ENCODE results near the gene RPL23. TPM values are rescaled to one million over a fixed set of nuclear protein-coding genes. Genes with fewer than 3 reads are reported as not detected.

The RPL23 gene
- total RNA-seq, 2 donors from 2014 or later = 1,179 to 1,230 TPM

DNA sequence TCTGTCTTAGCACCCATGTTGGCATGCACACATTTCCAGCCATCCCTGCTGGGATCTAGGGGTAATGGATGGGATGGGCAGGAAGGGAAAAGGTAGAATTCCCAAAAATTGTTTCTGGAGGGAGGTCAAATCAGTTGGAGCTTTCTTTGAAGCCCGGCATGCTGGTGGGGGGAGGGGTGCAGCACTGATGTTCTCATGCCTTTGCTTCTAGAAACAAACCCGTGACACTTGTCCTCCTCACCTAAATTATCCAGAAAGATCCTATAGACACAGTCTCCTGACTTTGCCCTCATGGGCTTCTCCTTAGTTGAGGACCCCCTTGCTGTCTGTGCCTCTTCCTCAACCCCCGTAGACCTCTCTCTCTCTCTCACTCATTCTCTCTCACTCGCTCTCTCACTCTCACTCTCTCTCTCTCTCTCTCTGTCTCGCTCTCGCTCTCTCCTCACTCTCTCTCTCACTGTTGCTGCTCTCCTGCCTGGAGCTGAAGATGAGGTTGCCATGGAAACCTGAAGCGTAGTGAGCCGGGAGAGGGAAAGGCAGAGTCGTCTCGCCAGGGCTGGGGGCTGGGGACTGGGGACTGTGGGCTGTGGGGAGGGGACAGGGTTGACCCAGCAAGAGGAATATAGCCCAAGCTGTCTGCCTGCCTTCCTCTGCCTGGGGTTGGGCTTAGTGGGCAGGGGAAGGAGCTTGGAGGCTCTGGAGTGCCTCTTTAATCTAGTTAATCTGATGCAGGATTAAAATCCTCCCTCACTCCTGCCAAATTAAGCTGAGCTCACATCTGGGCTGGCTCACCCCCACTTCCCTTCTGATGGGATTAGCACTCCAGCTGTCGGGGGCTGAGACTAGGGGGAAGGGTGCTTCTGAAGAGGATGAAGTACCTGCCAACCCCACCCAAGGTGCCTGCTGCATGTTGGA, 32.5 kb upstream of the RPL23 start:
- intact Hi-C loops (cut with DNase I) = no loop called here
- no peak for DNase-seq (ENCODE audit: low spot score)

DNA sequence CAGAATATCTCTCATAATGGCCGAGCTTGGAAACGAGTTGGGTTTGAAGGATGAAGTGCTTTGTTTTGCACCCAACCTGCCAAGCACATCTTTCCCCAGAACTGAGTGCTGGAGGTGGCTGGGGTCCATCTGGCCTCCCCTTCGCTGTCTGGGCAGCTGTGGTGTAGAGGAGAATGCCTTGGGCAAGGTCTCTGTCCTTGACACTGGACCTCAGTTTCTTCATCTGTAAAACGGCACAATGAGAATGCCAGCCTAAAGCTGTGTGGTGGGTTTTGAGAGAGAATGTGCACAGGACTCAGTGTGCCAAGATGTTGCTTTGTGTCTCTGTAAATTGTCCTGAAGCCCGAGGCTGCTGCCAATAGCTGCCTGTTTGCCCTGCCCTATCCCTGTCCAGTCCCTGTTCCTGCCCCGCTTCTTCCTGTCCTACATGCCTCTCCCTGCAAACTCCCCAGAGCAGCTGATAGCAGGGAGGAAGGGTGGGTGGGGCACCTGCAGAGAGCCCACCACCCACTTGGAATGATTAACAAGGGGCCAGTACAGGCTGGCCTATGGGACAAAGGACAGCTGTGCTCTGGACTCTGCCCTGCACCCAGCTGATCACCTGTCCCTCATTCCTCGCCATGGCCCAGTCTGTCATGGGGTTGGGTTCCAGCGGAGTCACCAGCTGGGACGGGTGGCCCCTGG, 31.7 kb upstream of the RPL23 start:
- intact Hi-C loops (cut with DNase I) = no loop called here
- DNase-seq (ENCODE audit: low spot score) = no peak

DNA sequence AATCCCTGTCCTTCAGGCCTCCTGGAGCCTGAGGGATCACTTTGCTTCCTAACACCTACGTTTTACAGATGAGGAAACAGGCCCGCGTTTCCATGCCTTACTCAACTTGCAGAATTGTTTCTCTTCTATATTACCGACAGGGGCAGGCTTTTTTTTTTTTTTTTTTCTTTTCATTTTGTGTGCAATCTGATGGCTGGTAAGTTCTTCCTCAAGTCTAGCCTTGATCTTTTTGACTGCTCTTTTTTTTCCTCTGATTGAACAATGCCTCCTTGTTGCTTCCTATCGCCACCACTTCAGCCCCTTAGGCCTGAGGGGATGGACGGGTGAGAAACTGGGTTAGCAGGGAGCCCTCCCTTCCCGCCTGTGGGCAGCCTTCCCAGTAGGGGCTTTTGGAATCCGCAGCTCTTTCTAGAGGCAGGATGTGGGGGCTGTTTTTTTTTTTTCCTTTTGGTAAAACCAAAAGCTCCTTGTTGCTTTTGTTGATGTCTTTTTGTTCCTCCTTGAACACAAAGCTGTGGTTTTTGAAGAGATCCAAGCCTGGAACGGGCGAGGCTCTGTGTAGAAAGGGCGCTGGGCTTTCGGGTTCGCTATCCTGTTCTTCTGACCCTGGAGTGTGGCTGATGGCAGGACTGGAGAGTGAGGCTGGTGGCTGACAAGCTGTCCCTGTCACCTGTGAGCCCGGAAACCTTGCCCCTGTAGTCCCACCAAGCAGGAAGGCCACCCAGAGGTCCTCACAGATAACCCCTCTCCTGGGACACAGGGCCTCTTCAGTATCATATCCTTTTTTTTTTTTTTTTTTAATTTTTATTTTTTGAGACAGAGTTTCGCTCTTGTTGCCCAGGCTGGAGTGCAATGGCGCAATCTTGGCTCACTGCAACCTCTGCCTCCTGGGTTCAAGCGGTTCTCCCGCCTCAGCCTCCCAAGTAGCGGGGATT, 30.3 kb upstream of the RPL23 start:
- intact Hi-C loops (cut with DNase I) = no loop called here
- no peak for DNase-seq (ENCODE audit: low spot score)

DNA sequence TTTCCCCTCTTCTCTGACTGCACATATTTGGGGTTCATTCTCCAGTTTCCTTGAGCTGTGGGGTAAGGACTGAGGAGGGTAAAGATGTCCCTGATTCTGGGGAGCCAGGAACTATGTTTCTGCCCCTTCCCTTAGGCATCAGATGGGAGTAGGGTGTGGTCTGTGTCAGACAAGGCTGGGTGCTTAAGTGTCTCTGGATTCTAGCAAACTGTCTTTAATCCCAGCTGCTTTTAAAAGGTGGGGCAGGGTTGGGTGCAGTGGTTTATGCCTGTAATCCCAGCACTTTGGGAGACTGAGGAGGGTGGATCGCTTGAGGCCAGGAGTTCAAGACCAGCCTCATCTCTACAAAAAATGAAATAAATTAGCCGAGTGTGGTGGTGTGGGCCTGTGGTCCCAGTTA, 29.3 kb upstream of the RPL23 start:
- intact Hi-C loops (cut with DNase I) = no loop called here

DNA sequence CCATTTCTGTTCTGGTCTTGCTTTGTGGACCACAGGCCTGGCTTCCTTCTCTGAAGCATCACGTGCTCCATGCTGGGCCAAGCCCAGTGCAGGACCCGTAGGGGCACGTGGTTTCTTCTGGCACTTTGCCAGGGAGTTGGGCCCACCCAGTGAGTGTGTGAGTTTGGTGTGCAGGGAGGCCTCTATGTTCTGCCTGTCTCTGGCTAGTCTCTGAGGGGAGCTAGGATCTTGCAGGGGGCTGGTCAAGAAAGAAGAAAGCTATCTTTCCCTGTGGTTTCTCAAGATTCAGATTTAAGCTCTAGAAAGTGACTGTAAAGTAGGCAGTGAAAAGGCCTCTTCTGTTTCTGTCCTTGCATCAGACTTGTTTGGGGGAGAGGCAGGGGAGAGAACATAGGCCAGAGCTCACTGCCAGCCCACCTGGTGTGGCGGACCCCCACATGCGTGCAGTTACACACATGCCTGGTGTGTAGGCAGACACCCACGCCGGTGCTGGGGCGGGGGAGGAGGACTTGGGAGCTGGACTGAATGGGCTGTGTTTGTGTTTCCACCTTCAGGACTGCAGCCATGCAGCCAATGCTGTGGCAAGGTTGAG, 28.2 kb upstream of the RPL23 start:
- DNase-seq (ENCODE audit: low spot score) = peak; percentile 90
- intact Hi-C loops (cut with DNase I) = no loop called here

More for the DNA sequence above, 29.3 kb upstream of the RPL23 start:
- DNase-seq (ENCODE audit: low spot score) = no peak

DNA sequence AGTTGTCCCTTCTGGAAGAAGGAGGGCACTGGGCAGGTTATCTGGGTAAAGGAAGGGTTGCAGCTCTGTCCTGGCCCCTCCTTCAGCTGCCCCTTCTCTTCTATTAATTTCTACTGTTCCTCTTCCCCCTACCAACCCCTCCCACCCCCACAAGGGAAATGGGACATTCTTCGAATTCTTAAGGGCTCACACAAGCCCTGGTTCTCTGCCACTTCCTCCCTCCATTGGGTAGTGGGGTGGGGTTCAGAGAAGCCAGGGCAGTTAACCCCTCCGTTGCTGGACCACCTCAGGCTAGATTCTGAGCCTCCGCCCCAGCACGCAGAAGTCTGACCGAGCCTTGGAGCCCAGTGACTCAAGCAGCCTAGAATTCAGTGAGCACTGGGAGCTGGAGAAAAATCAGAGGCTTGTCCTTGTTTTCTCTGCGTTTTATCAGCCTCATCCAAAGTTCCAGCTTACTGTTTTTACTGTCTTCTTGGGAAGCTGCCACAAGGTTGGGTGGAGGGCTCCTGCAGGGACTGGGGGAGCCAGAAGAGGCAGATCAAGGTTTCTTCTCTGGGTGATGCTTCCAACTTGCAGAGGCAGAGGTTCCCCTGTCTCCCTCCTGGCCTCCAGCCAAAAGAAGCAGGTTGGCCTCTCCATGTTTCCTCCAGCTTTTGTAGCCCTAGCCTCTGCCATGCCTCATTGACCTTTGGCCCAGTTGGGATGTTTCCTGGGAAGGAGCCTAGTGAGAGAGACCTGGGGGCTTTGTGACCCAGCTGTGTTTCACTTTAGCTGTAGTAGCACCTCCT, 26.6 kb upstream of the RPL23 start:
- DNase-seq (ENCODE audit: low spot score) = no peak
- intact Hi-C loops (cut with DNase I) = no loop called here

DNA sequence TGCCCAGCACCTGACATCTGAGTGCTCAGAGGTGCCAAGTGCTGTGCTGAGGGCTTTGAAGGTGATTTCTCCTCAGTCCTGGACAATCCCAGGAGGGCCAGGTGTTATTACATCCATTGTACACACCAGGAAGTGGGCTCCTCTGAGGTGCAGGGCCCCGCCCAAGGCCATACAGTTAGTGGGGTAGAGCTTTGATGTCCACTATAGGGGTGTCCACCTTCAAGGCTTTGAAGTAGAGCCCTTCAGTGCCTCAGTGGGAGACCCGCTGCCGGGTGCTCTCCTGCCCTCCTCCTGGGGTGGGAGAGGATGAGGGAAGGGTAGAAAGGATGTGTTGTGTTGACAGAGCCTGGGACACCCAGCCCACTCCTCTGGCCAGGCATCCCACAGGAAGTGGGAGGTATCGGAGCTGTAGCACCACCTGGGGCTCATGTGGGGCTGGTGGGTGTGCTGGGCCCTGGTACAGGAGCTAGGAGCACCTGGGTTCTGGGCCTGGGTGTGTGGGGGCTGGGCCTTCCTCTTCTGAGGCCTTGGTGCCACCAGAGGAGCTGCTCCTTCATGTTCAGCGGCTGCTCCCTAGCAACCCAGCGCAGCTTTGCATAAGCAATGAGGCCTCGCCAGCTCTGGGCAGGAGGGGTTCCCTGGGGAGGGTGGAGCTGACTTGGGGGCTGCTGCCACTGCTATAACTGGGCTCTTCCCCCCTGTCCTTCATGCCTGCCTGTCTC, 23.8 kb upstream of the RPL23 start:
- intact Hi-C loops (cut with DNase I) = no loop called here
- DNase-seq (ENCODE audit: low spot score) = no peak

DNA sequence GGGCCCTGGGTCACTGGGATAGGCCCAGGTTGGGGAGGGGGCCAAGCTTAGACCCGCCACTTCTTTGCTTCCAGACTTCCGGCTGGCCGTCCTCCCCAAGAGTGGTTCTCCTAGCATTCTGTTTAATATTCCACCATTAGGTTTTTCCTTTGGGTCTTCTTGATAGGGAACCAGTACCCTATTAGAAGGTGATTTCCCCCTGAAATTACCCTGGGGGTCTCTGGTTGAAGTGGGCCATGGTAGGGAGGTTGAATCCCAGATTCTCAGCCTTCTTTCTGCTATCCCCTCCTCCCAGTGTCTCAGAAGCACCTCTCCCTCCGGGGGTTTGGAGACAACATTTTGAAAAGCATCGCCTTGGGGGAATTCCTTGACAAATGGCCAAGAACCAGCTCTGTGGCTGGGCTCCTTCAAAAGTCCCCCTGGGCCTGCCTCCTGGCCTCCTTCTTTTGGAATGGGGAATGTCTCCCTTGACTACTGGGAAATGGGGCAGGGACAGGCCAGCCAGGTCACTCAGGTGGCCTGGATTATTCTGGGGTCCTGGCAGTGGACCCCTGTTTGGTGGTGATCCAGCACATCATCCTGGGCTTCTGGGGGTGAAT, 22.1 kb upstream of the RPL23 start:
- no peak for DNase-seq (ENCODE audit: low spot score)
- intact Hi-C loops (cut with DNase I) = no loop called here

DNA sequence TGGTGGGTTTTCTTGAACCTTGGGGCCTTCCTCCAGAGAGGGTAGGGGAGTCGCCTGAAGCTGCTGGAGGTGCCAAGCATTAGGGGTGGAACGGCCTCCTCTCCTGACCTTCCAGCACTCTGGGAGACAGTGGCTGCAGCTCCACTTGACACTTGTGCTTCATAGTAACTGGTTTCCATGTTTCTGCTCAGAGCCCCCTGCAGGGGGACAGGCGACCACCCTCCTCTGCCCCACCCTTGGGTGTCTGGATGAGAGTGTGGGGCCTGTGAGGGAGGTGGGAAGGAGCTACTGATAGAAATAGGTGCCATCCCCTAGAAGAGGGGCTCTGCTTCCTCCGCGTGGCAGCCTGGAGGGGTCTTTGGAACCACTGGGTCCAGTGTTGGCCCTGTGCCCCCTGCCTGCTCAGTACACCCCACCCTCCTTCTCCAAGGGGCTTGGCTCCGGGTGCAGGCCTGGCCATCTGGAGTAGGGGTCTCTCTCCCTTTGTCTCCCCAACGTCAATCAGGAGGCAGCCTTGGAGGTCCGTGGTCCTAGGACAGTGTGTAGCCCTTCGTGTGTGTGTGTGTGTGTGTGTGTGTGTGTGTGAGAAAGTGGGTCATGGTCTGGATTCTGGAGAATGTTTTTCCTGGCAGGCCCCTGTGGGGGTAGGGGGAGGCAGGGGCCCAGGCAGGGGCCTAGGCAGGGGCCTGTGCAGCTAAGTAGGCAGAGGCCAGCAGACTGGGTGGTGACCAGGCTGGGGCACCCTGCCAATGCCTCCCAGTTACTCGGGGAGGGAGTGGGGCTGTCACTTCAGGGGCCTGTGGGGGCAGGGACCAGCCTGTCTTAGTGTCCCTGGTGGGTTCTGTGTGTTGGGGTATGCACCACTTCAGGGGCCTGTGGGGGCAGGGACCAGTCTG, 21.2 kb upstream of the RPL23 start:
- DNase-seq (ENCODE audit: low spot score) = no peak
- intact Hi-C loops (cut with DNase I) = loop anchor here in 1 of 2 donors (5.0 kb wide), 1 partner anchor 48 kb away; no protein-coding TSS in a partner anchor

DNA sequence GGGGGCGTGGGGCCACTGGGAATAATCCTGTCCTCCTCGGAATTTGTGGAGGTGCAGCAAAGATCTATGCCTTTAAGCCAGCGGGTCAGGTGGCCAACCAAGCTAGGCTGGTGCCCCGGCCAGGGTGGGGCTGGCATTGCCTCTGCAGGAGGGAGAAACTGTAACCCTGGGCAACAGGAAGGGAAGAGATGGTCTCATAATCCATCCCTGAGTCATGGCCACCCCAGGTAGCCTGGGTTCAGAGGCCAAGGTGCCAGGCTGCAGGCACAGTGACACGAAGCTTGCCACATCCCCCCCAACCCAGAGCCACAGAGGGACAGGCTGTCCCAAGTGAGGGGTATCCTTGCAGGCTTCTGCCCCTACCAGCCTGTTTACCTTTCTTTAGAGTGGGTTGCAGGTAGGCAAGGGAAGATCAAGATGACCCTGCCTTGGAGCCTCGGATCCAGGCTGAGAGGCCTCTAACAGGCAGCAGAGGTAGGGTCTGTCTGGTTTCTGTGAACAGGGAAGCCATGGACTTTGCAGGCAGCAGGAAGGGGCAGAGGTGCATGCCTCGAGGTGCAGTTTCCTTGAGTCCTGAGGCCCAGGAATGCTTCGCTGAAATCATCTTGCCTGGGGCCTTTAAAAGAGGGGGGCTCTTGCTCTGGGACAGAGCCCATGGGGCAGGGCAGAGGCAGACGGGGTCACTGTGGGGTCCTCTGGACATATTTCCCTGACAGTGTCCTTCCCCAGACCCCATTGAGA, 20.3 kb upstream of the RPL23 start:
- intact Hi-C loops (cut with DNase I) = loop anchor here in 1 of 2 donors (5.0 kb wide), 1 partner anchor 48 kb away; no protein-coding TSS in a partner anchor
- no peak for DNase-seq (ENCODE audit: low spot score)

DNA sequence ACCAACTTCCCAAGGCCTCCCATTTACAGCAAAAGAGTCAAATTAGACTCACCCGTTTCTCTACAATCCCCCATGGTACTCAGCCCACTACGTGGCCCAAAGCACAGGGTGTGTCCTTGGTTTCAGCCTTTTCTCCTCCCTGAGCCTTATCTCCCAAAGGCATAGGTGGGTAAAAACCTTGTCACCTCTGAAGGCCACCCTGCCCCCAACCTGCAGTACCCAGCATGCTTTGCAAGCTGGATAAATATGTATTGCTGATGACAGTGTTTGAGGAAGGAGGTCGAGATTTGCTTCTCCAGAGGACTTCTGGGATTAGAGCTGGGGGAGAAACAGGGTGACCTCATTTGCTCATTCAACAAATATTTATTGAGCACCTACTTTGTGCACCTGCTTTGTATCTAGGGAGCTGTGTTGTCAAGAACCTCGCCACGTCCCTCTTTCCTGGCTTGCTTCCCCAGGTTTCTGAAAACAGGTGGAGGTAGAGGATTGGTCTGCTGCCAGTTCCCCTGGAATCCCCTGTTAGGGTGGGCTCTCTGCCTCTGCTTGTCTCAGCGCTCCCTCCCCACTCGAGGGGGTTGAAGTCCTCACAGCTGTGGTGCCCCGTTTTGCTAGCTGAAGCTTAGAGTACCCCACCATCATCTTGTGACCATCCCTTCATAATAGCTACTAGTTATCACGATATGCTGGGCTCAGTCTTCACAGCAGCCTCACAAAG, 19.3 kb upstream of the RPL23 start:
- DNase-seq (ENCODE audit: low spot score) = no peak
- intact Hi-C loops (cut with DNase I) = loop anchor here in 1 of 2 donors (5.0 kb wide), 1 partner anchor 49 kb away; no protein-coding TSS in a partner anchor

DNA sequence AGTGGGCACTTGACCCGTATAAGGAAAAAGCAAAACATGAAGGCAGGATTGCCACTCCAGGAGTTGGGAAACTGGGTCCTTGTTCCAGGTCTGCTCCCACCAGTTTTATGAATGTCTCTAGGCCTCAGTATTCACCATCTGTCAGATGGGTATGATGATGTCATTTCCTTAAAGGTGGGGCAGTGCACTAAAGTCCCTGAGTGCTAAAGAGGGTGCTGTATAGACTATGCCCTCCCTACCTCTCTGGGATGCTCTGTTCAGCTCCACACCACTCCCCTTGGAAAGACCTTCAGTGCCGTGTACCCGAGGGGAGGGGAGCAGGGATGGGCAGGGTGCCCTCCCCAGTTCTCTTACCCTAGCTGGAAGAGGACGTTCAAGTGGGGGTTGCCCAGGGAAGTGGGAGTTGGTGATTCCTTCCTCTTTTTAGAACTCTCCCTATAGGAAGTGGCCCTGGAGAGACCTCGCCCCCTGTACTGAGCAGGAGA, 18.5 kb upstream of the RPL23 start:
- intact Hi-C loops (cut with DNase I) = loop anchor here in 1 of 2 donors (5.0 kb wide), 1 partner anchor 50 kb away; no protein-coding TSS in a partner anchor
- no peak for DNase-seq (ENCODE audit: low spot score)

DNA sequence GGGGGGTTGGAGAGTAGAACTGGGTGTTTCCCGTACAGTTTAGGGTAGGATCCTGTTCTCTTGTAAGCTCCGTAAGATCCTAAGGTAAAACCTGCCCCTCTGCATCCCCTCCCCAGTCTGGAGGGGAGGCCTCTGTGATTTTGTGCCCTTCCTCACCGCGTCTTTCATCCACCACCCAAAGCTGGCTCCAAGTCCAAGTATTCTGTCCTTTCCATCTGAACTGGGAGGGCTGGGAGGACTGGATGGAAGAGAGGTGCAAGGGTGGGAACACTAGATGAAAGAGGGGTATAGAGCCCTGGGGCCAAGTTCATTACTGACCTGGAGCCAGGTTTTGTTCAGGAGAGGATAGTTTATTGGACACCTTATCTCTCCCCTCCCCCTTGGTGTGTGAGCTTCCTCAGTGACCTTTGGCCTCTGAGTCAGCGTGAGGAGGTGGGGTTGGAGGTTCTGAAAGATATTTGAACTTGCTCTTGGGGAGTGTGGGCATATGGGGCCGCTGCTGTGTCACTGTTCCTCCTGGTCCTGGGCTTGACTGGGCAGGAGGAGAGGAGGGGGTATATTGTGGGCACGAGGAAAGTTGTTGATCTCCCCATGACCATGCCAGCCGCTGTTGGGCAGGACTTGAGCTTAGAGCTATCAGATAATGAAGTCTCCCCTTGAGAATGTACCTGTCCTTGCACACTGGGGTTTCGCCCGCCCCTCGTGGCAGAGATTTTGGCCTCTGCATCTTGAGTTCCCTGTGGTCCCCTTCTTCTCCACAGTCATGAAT, 17.9 kb upstream of the RPL23 start:
- DNase-seq (ENCODE audit: low spot score) = peak; percentile 91
- intact Hi-C loops (cut with DNase I) = loop anchor here in 1 of 2 donors (5.0 kb wide), 1 partner anchor 51 kb away; no protein-coding TSS in a partner anchor
